ENCODE measurements around the gene NTNG1. TPM values are rescaled to one million over a fixed set of nuclear protein-coding genes. Genes with fewer than 3 reads are reported as not detected.
"Not testable (repeated sequence)": the region's sequence is repeated elsewhere in the genome, so short reads cannot be mapped to it uniquely, and the experiment has no call there.

NTNG1 gene
- total RNA-seq, 2 experiments from 2014 or later: 0.30 TPM; not detected in 1

DNA sequence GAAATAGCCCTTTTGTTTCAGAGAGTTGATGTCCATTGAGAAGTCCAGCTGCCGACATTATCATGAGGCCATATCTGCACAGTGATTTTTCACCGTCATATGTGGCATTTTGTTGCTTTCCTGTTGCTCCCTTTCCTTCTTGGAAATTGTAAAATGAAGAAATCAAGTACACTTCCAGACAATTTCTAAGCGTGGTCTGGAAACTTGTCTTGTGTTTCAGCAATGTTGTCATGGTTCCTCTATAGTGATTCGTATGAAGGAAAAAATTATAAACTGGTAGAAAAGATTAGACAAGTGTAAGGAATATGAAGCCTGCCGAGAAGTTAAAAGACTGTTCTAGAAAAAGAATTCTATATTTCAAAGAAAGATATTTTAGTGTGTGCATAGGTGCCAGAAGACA is 17.7 kb downstream of the NTNG1 start:
- DNase-seq (no peak), ATAC-seq (ENCODE audit: low read depth) (no peak)
- H3K36me3 Mint-ChIP-seq: no peaks in the 10 kb centered on the region
- POLR2A ChIA-PET: no interaction called here
- H3K9me3 Mint-ChIP-seq: no peaks in the 10 kb centered on the region
- H3K27me3 Mint-ChIP-seq: no peaks in the 10 kb centered on the region
- H3K4me1 Mint-ChIP-seq: no peaks in the 10 kb centered on the region
- no peak overlapping the region for H3K27ac Mint-ChIP-seq
- H3K4me3 Mint-ChIP-seq: no peak overlapping the region

- DNase-seq (no peak), ATAC-seq (ENCODE audit: low read depth) (no peak)
- Mint-ChIP-seq H3K36me3 (no peaks in the 10 kb centered on the region), H3K4me1 (no peaks in the 10 kb centered on the region), H3K4me3 (no peak overlapping the region), H3K27ac (no peak overlapping the region), H3K9me3 (no peaks in the 10 kb centered on the region), H3K27me3 (no peaks in the 10 kb centered on the region)
- POLR2A ChIA-PET: no interaction called here
Observed at GRCh38 chr1:107158991-107159390, 18.2 kb downstream of the NTNG1 start.

- Mint-ChIP-seq H3K27ac (no peak overlapping the region), H3K4me1 (no peaks in the 10 kb centered on the region), H3K4me3 (no peak overlapping the region), H3K9me3 (no peaks in the 10 kb centered on the region), H3K36me3 (no peaks in the 10 kb centered on the region), H3K27me3 (peaks cover 2% of the 10 kb centered on the region)
- DNase-seq (no peak), ATAC-seq (ENCODE audit: low read depth) (no peak)
- POLR2A ChIA-PET: no interaction called here
Observed at GRCh38 chr1:107162745-107163144, 21.9 kb downstream of the NTNG1 start.

DNA sequence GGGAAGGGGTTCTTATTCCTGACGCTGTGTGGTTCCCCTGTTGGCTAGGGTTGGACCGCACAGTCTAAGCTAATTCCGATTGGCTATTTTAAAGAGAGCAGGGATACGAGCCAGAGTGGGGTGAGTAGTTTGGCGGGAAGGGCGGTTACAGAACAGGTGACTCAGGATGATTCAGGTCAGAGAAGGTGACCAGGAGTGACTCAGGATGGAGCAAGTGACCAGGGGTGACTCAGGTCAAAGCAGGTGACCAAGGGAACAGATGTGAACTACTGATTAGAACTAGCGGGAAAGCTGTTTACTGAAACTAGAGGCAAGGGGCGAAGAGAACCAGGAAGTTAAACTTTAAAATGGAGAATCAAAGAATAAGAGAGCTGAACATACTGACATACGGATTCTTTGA is 24.1 kb downstream of the NTNG1 start:
- H3K27ac Mint-ChIP-seq; H3K4me1 Mint-ChIP-seq; H3K4me3 Mint-ChIP-seq; ATAC-seq (ENCODE audit: low read depth); H3K27me3 Mint-ChIP-seq; H3K9me3 Mint-ChIP-seq; POLR2A ChIA-PET; H3K36me3 Mint-ChIP-seq; DNase-seq: not testable (repeated sequence)

- no peaks in the 10 kb centered on the region for H3K9me3 Mint-ChIP-seq
- POLR2A ChIA-PET: no interaction called here
- no peak overlapping the region for H3K4me3 Mint-ChIP-seq
- H3K4me1 Mint-ChIP-seq: no peaks in the 10 kb centered on the region
- no peak for ATAC-seq (ENCODE audit: low read depth)
- H3K27me3 Mint-ChIP-seq: peaks cover 2% of the 10 kb centered on the region
- H3K36me3 Mint-ChIP-seq: no peaks in the 10 kb centered on the region
- no peak for DNase-seq
- H3K27ac Mint-ChIP-seq: no peak overlapping the region
Observed at GRCh38 chr1:107169615-107170014, 28.8 kb downstream of the NTNG1 start.

DNA sequence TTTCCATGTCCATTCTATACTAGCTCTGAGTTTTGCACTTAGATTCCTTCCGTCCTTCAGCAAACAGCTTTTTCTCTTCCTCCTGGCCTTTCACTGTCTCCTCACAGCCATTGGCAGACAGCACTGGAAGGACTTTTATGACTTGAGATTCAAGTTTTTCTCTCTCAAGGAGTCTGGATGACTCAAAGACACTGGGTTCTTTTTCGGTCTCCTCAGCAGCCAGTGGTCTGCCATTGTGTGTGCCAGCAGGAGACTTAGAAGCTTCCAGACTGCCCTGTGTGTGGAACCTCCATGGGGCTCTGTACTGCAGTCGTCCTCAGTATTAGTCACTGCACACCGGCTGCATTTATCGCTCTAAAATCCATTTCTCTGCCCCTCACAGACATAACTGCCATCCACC is 30.5 kb downstream of the NTNG1 start:
- Mint-ChIP-seq H3K27me3 (no peaks in the 10 kb centered on the region), H3K4me1 (no peaks in the 10 kb centered on the region), H3K27ac (no peak overlapping the region), H3K9me3 (no peaks in the 10 kb centered on the region), H3K36me3 (no peaks in the 10 kb centered on the region), H3K4me3 (no peak overlapping the region)
- DNase-seq: no peak
- ATAC-seq (ENCODE audit: low read depth): no peak
- POLR2A ChIA-PET: no interaction called here

GRCh38 chr1:107172450-107173170 is 31.8 kb downstream of the NTNG1 start:
- H3K4me1 Mint-ChIP-seq: no peaks in the 10 kb centered on the region
- DNase-seq (no peak), ATAC-seq (ENCODE audit: low read depth) (no peak)
- POLR2A ChIA-PET: no interaction called here
- no peaks in the 10 kb centered on the region for H3K36me3 Mint-ChIP-seq
- no peaks in the 10 kb centered on the region for H3K9me3 Mint-ChIP-seq
- H3K4me3 Mint-ChIP-seq: no peak overlapping the region
- no peak overlapping the region for H3K27ac Mint-ChIP-seq
- H3K27me3 Mint-ChIP-seq: no peaks in the 10 kb centered on the region

DNA sequence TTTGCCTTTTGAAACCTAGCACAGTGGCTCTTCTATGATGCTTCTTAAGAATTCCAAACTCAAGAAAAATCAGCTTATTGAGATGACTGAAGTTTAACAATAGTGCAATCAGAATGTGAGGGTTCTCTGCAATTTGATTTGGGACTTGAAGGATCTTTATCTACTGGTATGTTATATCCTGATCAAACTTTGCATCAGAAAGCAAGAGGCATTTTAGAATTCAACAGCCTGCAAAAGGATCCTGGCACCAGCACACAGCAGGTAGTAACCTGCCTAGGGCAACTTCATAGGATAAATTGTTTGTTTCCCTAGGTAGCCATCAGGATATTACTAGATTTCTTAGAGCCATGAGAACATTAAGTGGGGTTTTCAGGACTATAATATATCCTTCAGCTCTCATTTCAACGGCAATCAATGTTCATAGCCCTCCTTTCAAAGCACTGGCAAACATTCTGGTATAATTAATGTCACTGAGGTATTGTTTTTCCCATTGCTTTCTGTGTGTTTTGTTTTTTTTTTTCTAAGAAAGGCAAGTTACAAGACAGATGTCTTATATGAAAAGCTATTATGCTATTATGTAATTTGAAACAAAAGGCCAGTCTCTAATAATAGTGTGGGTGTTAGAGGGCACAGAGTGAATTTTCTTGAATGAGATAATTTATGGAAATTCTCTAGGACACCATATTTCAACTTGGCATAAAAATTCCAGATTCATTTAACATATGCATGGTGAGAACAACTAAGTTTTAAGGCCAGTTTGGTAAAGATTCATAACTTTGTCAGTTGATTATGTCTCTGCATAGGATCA is 34.5 kb downstream of the NTNG1 start:
- no peaks in the 10 kb centered on the region for H3K9me3 Mint-ChIP-seq
- POLR2A ChIA-PET: no interaction called here
- H3K4me1 Mint-ChIP-seq: no peaks in the 10 kb centered on the region
- H3K27ac Mint-ChIP-seq: no peak overlapping the region
- DNase-seq (no peak), ATAC-seq (ENCODE audit: low read depth) (no peak)
- peaks cover 2% of the 10 kb centered on the region for H3K27me3 Mint-ChIP-seq
- H3K4me3 Mint-ChIP-seq: no peak overlapping the region
- no peaks in the 10 kb centered on the region for H3K36me3 Mint-ChIP-seq

DNA sequence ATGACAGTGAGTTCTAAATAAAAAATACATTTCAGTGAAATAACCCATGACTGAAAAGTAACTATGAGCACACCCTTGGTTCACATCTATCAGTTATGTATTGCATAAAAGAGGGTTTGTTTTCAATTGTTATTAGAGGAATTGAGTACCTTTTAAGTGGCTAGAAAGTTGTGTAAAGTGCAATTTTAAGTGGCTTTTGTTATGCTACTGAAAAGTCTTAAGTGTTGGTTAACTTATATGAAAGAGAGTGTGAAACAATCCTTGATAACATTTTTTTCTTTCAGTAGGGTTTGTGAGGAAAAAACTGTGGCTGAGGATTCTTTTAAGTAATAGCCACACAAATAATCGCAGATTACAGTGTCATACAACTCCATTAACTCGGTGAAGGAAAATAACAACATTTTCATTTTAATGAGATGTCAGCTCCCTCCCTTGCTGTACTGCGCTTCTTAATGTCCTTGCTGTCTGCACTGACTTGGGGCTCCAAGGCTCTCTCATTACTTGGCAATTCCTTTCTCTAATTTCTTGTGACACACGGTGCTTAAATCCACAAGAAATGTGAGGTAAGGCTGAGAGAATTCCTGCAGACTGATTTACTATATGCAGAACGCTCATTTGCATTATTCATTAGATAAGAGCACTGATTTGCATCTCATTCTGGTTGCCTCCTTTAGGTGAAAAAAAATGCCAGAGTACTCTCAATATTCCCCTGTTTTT is 40.6 kb downstream of the NTNG1 start:
- no peak overlapping the region for H3K27ac Mint-ChIP-seq
- DNase-seq (no peak), ATAC-seq (ENCODE audit: low read depth) (no peak)
- POLR2A ChIA-PET: no interaction called here
- no peaks in the 10 kb centered on the region for H3K9me3 Mint-ChIP-seq
- no peak overlapping the region for H3K4me3 Mint-ChIP-seq
- H3K27me3 Mint-ChIP-seq: peaks cover 5% of the 10 kb centered on the region
- peaks cover 4% of the 10 kb centered on the region for H3K4me1 Mint-ChIP-seq
- no peaks in the 10 kb centered on the region for H3K36me3 Mint-ChIP-seq

DNA sequence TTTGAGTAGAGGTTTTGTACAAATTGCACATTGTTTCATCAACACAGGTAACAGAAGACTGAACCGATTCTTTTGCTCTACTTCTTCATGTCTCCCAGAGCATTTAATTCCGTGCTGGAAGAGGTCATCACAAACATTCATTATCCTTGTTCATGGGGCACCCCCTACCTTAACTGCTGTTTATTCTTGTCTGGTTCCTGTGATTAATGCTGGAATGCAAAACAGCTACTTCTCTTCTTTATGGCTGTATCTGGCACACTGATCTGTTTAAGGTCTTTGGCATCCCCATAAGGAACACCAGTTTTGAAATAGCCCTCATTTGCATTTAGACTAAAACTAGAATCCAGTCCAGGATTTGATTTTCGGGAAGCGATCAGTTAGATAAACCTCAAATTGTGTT is 42.2 kb downstream of the NTNG1 start:
- no peaks in the 10 kb centered on the region for H3K36me3 Mint-ChIP-seq
- H3K27me3 Mint-ChIP-seq: peaks cover 3% of the 10 kb centered on the region
- ATAC-seq (ENCODE audit: low read depth) (no peak), DNase-seq (no peak)
- H3K4me3 Mint-ChIP-seq: no peak overlapping the region
- POLR2A ChIA-PET: no interaction called here
- H3K27ac Mint-ChIP-seq: no peak overlapping the region
- H3K9me3 Mint-ChIP-seq: no peaks in the 10 kb centered on the region
- peaks cover 4% of the 10 kb centered on the region for H3K4me1 Mint-ChIP-seq

- peak; percentile 18 for ATAC-seq (ENCODE audit: low read depth)
- Mint-ChIP-seq H3K9me3 (peaks cover under 1% of the 10 kb centered on the region), H3K27ac (no peak overlapping the region), H3K4me3 (no peak overlapping the region), H3K36me3 (no peaks in the 10 kb centered on the region), H3K4me1 (peaks cover 4% of the 10 kb centered on the region), H3K27me3 (peaks cover 3% of the 10 kb centered on the region)
- DNase-seq: no peak
- POLR2A ChIA-PET: no interaction called here
Observed at GRCh38 chr1:107184888-107185287, 44.0 kb downstream of the NTNG1 start.

GRCh38 chr1:107187399-107187798 is 46.6 kb downstream of the NTNG1 start:
- H3K36me3 Mint-ChIP-seq: no peaks in the 10 kb centered on the region
- H3K4me1 Mint-ChIP-seq: peaks cover 4% of the 10 kb centered on the region
- no peak for DNase-seq
- ATAC-seq (ENCODE audit: low read depth): no peak
- peaks cover 3% of the 10 kb centered on the region for H3K27me3 Mint-ChIP-seq
- no peak overlapping the region for H3K4me3 Mint-ChIP-seq
- peaks cover 2% of the 10 kb centered on the region for H3K9me3 Mint-ChIP-seq
- POLR2A ChIA-PET: no interaction called here
- H3K27ac Mint-ChIP-seq: no peak overlapping the region

DNA sequence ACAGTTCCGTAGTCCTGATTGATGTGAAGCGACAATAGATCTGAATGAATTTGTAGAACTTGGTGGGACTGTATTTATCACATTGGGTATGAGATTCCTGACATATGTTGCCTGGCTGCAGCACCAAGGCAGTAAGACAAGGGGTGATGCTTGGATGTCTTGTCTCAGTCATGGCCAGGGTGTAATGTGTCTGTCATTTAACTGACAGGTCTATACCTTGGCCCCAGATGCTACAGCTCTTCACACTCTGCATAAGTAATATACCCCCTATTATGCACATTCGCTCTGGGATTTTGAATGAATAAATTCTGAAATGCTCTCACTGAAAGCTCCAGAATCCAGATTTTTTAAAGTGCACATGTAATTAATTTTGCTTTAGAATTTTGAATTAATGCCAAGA is 47.3 kb downstream of the NTNG1 start:
- Mint-ChIP-seq H3K9me3 (peaks cover 2% of the 10 kb centered on the region), H3K27me3 (peaks cover 3% of the 10 kb centered on the region), H3K36me3 (no peaks in the 10 kb centered on the region), H3K4me3 (no peak overlapping the region), H3K4me1 (peaks cover 4% of the 10 kb centered on the region), H3K27ac (no peak overlapping the region)
- DNase-seq: no peak
- no peak for ATAC-seq (ENCODE audit: low read depth)
- POLR2A ChIA-PET: no interaction called here

GRCh38 chr1:107194380-107194779 is 53.5 kb downstream of the NTNG1 start:
- no peak for DNase-seq
- no peaks in the 10 kb centered on the region for H3K27me3 Mint-ChIP-seq
- POLR2A ChIA-PET: no interaction called here
- no peak overlapping the region for H3K4me3 Mint-ChIP-seq
- no peak for ATAC-seq (ENCODE audit: low read depth)
- H3K4me1 Mint-ChIP-seq: no peaks in the 10 kb centered on the region
- H3K9me3 Mint-ChIP-seq: peaks cover 2% of the 10 kb centered on the region
- H3K36me3 Mint-ChIP-seq: no peaks in the 10 kb centered on the region
- no peak overlapping the region for H3K27ac Mint-ChIP-seq
